K562 (cell line): ENCODE results near the gene NDUFB10. TPM values are rescaled to one million over a fixed set of nuclear protein-coding genes. Genes with fewer than 3 reads are reported as not detected.

Experiments used
- ATAC-seq: fragments of 200-7000 bp; cut with Tn5 transposase; 3 replicates; pipeline ENCODE4 v1.9.1; 2020; ENCODE audit warnings: moderate library complexity
- BruUV-seq: library from RNA; stranded (reverse); fragments of 400-500 nt; replicated peaks from 2 replicates; lab custom pipeline; 2021; lab: Mats Ljungman, UMichigan
- CTCF ChIA-PET: fragments of 300-600 bp; formaldehyde crosslinking; extraction: SDS; loops from one replicate; lab custom pipeline; 2021; ENCODE audit warnings: low intra/inter-chr PET ratio; lab: Yijun Ruan, JAX
- POLR2A ChIA-PET: fragments of 300-600, 350-650 bp; sonication (Branson Sonifier 250); formaldehyde crosslinking; extraction: SDS; loops from one replicate; lab custom pipeline; 2021; ENCODE audit warnings: antibody characterized with exemption, inconsistent platforms; lab: Yijun Ruan, JAX
- DNase-seq, 4 experiments: peaks; one replicate each; pipeline versions ENCODE4 v3.0.0 to v3.0.0-alpha.2; 2011 to 2018; ENCODE audit warnings: low spot score in 3 of 4, mixed read lengths in 3 of 4; ENCODE audit errors: extremely low read depth in 1 of 4
- FAIRE-seq: peaks from 2 replicates; lab custom pipeline; 2011; peaks lifted over from hg19 to GRCh38; lab: Jason Lieb, UNC
- H2AFZ ChIP-seq: 2 replicates; pipeline ENCODE4 v1.6.0; 2011; ENCODE audit warnings: low read depth, low read length, control low read depth, inconsistent platforms
- H3K27ac ChIP-seq: fragments of 200-600 bp; 3 replicates; pipeline ENCODE4 v1.8.0; 2011; ENCODE audit warnings: low read depth, mild to moderate bottlenecking, control low read depth, inconsistent platforms, low read length, moderate library complexity, mixed read lengths; ENCODE audit errors: extremely low read depth
- H3K27me3 ChIP-seq, 2 experiments: fragments of 300-600 bp in 1 of 2; 2 replicates in 1 of 2; 3 replicates in 1 of 2; pipeline versions ENCODE4 v1.6.0 to v1.8.0; 2011; ENCODE audit warnings: inconsistent platforms in 2 of 2, low read length in 2 of 2, mild to moderate bottlenecking in 1 of 2, mixed read lengths in 1 of 2, moderate library complexity in 1 of 2; ENCODE audit not compliant: control insufficient read depth in 2 of 2, insufficient read depth in 2 of 2
- H3K36me3 ChIP-seq: fragments of 300-600 bp; 3 replicates; pipeline ENCODE4 v1.8.0; 2011; ENCODE audit warnings: mild to moderate bottlenecking, low read length, inconsistent platforms; ENCODE audit not compliant: control insufficient read depth, insufficient read depth
- H3K4me1 ChIP-seq, 2 experiments: fragments of 200-600 bp in 1 of 2; replicated peaks in 1 of 2; 2 replicates in 1 of 2; 3 replicates in 1 of 2; pipeline versions ENCODE4 v1.5.1 to v1.8.0; 2011; ENCODE audit warnings: inconsistent platforms in 2 of 2, low read length in 2 of 2, mild to moderate bottlenecking in 1 of 2, mixed read lengths in 1 of 2, moderate library complexity in 1 of 2; ENCODE audit not compliant: control insufficient read depth in 2 of 2, insufficient read depth in 2 of 2
- H3K4me2 ChIP-seq: 2 replicates; pipeline ENCODE4 v1.6.1; 2011; ENCODE audit warnings: low read length, control low read depth, inconsistent platforms, mixed read lengths; ENCODE audit not compliant: insufficient read depth
- H3K4me3 ChIP-seq: fragments of 200-600 bp; sonication (generic), shearing (Covaris generic); 2 replicates; pipeline ENCODE4 v1.5.1; 2016; ENCODE audit warnings: control low read depth, inconsistent platforms
- H3K79me2 ChIP-seq: fragments of 200-600 bp; 3 replicates; pipeline ENCODE4 v1.8.0; 2011; ENCODE audit warnings: low read length, inconsistent platforms; ENCODE audit not compliant: control insufficient read depth, insufficient read depth
- H3K9ac ChIP-seq, 2 experiments: 2 replicates each; pipeline versions ENCODE4 v1.6.0 to v1.6.1; 2011; ENCODE audit warnings: low read depth in 2 of 2, low read length in 2 of 2, control low read depth in 1 of 2, inconsistent platforms in 1 of 2, mild to moderate bottlenecking in 1 of 2, mixed read lengths in 1 of 2; ENCODE audit not compliant: insufficient read depth in 1 of 2
- H3K9me1 ChIP-seq: one replicate; pipeline ENCODE4 v1.6.0; 2011; ENCODE audit warnings: inconsistent platforms, mild to moderate bottlenecking, low read length, moderate library complexity; ENCODE audit not compliant: control insufficient read depth, insufficient read depth
- H3K9me3 ChIP-seq: replicated peaks from 2 replicates; pipeline ENCODE4 v1.5.1; 2011; ENCODE audit warnings: low read depth, low read length, inconsistent platforms; ENCODE audit not compliant: control insufficient read depth, insufficient read depth
- H4K20me1 ChIP-seq: replicated peaks from 2 replicates; pipeline ENCODE4 v1.6.1; 2011; ENCODE audit warnings: low read length, inconsistent platforms, mixed read lengths; ENCODE audit not compliant: control insufficient read depth, insufficient read depth
- ARID4B ChIP-seq: sonication (generic); formaldehyde crosslinking; IDR thresholded peaks from 2 replicates; pipeline ENCODE4 v1.8.0; 2022; ENCODE audit warnings: mild to moderate bottlenecking, missing genetic modification reagents
- KHSRP ChIP-seq: fragments of 450-650 bp; IDR thresholded peaks from 2 replicates; pipeline ENCODE4 v1.6.1; 2017
- MTA3 ChIP-seq: fragments of 450-650 bp; formaldehyde crosslinking; IDR thresholded peaks from 2 replicates; pipeline ENCODE4 v1.6.1; 2017; ENCODE audit warnings: mild to moderate bottlenecking, borderline replicate concordance
- MXD1 ChIP-seq: fragments of 250-450 bp; sonication (Bioruptor Pico); IDR thresholded peaks from 2 replicates; pipeline ENCODE4 v1.8.0; 2021; ENCODE audit warnings: borderline replicate concordance, mild to moderate bottlenecking, moderate library complexity; ENCODE audit not compliant: poor library complexity, severe bottlenecking
- ZNF586 ChIP-seq: fragments of 450-650 bp; formaldehyde crosslinking; conservative IDR thresholded peaks from 2 replicates; pipeline ENCODE4 v1.4.0; 2020; ENCODE audit warnings: mild to moderate bottlenecking, moderate library complexity
- WGBS: fragments of 100-300 bp; shearing (Covaris generic); methylation state at CpG from one replicate; pipeline ENCODE4 v1.1.6; 2016; ENCODE audit warnings: low coverage, mixed read lengths; ENCODE audit not compliant: insufficient coverage; ENCODE audit errors: missing lambda C conversion rate; 5-methylcytosine and 5-hydroxymethylcytosine counted together
- in situ Hi-C: fragments of 300-500 bp; cut with MboI; formaldehyde crosslinking; loops from 4 replicates; pipeline ENCODE4 v1.15.0; 2018; ENCODE audit warnings: inconsistent platforms, mixed read lengths
- intact Hi-C: fragments of 100-400 bp; cut with micrococcal nuclease; formaldehyde crosslinking; loops from 2 replicates; pipeline ENCODE4 v1.14.2; 2022
- polyA plus RNA-seq, 8 experiments: library from polyadenylated mRNA; depleted of rRNA in 4 of 8; stranded (reverse) in 5 of 8; unstranded in 3 of 8; fragments of >200 nt; fragmentation: Nextera tagmentation in 2 of 8; fragmentation: Illumina TruSeq in 1 of 8; extraction: Ambion mirVana in 2 of 8; extraction: Trizol in 1 of 8; gene quantifications; 2 replicates each; pipeline versions ENCODE4 v1.2.1 to v1.2.3, GENCODE V29; 2011 to 2014; ENCODE audit warnings: inconsistent platforms in 1 of 8, missing spikeins in 1 of 8
- total RNA-seq, 7 experiments: library from RNA; depleted of rRNA in 6 of 7; stranded (reverse); fragments of >200 nt in 6 of 7; fragmentation: Illumina TruSeq in 2 of 7; extraction: Trizol in 2 of 7; gene quantifications; 2 replicates each; pipeline versions ENCODE4 v1.2.1 to v1.2.3, GENCODE V29; 2011 to 2021; ENCODE audit warnings: low replicate concordance in 1 of 7

NDUFB10 gene
- total and polyA plus RNA-seq, 9 of the 15 experiments (the other 6 are each of a cell fraction or from before 2014, with no cell fraction given), result 69.3 to 527 (median 161) TPM

GRCh38 chr16:1947369-1947670 lies 12.0 kb upstream of the NDUFB10 start:
- no TSS peak for BruUV-seq
- peaks cover 17 to 59% of the 10 kb centered on the region in 2 experiments for H3K4me1 ChIP-seq
- TF ChIP-seq MTA3 (no peak), ARID4B (CRISPR knock-in tag) (no peak), KHSRP (no peak), ZNF586 (no peak), MXD1 (no peak)
- H3K9me1 ChIP-seq, result no peaks in the 10 kb centered on the region
- no peak overlapping the region for H3K4me3 ChIP-seq
- H3K27ac ChIP-seq, result no peak overlapping the region
- no peak for DNase-seq
- POLR2A ChIA-PET, result interaction anchor here (0.5 to 2.9 kb wide), 3 partner anchors 16 to 1925 kb away, joined by 3 to 27 read pairs (median 4); partner anchors contain the start of gene RPS2
- 40% methylated on average over 9 of the region's 9 CpGs for WGBS
- FAIRE-seq, result no peak
- no peaks in the 10 kb centered on the region for H3K36me3 ChIP-seq
- peaks cover 8% of the 10 kb centered on the region for H3K79me2 ChIP-seq
- no peaks in the 10 kb centered on the region for H3K27me3 ChIP-seq
- no peak overlapping the region for H2AFZ ChIP-seq
- CTCF ChIA-PET, result no interaction called here
- peak overlapping the region in 1 of 2 experiments; percentile 48; a peak in 2 of 4 replicates for H3K9ac ChIP-seq
- no peaks in the 10 kb centered on the region for H3K9me3 ChIP-seq
- ATAC-seq, result no peak
- in situ Hi-C loops, result no loop called here
- no peaks in the 10 kb centered on the region for H4K20me1 ChIP-seq
- H3K4me2 ChIP-seq, result no peak overlapping the region
- intact Hi-C loops, result no loop called here
